ENCODE results near the gene GSTA4.

GRCh38 chr6:53043581-53043980 is 48.5 kb upstream of the GSTA4 start:
- TF ChIP-seq, protein P1, sequence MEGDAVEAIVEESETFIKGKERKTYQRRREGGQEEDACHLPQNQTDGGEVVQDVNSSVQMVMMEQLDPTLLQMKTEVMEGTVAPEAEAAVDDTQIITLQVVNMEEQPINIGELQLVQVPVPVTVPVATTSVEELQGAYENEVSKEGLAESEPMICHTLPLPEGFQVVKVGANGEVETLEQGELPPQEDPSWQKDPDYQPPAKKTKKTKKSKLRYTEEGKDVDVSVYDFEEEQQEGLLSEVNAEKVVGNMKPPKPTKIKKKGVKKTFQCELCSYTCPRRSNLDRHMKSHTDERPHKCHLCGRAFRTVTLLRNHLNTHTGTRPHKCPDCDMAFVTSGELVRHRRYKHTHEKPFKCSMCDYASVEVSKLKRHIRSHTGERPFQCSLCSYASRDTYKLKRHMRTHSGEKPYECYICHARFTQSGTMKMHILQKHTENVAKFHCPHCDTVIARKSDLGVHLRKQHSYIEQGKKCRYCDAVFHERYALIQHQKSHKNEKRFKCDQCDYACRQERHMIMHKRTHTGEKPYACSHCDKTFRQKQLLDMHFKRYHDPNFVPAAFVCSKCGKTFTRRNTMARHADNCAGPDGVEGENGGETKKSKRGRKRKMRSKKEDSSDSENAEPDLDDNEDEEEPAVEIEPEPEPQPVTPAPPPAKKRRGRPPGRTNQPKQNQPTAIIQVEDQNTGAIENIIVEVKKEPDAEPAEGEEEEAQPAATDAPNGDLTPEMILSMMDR (IDR thresholded peaks at IDR 0.05), result no peak
- no peak for TF ChIP-seq POLR2A (IDR thresholded peaks at IDR 0.05)

All from heart left ventricle (tissue), 13 donors.